HepG2 (cell line): ENCODE data around the gene SH2D3A. TPM values are rescaled to one million over a fixed set of nuclear protein-coding genes. Genes with fewer than 3 reads are reported as not detected.

Experiments used
- BCL6 ChIP-seq: IDR thresholded peaks from 2 replicates; pipeline ENCODE4 v1.6.1; 2016; ENCODE audit warnings: missing genetic modification reagents, missing compliant biosample characterization
- HIVEP1 ChIP-seq: sonication (generic); formaldehyde crosslinking; IDR thresholded peaks from 2 replicates; pipeline ENCODE4 v1.4.0; 2020; ENCODE audit warnings: mild to moderate bottlenecking, missing genetic modification reagents
- HMGXB4 ChIP-seq, 2 experiments: sonication (generic) in 1 of 2; formaldehyde crosslinking in 1 of 2; IDR thresholded peaks; 2 replicates each; pipeline versions ENCODE4 v1.4.0 to v1.6.1; 2018 to 2020; ENCODE audit warnings: missing genetic modification reagents in 2 of 2, borderline replicate concordance in 1 of 2, low read depth in 1 of 2, mild to moderate bottlenecking in 1 of 2, missing biosample characterization in 1 of 2
- HOXD1 ChIP-seq: sonication (generic); formaldehyde crosslinking; IDR thresholded peaks from 2 replicates; pipeline ENCODE4 v1.5.0; 2020; ENCODE audit warnings: missing genetic modification reagents
- RAD21 ChIP-seq: fragments of 450-650 bp; formaldehyde crosslinking; IDR thresholded peaks from 2 replicates; pipeline ENCODE4 v1.5.0; 2020; ENCODE audit warnings: mild to moderate bottlenecking
- SATB2 ChIP-seq: sonication (generic); formaldehyde crosslinking; IDR thresholded peaks from 2 replicates; pipeline ENCODE4 v1.5.0; 2020; ENCODE audit warnings: missing genetic modification reagents
- SCMH1 ChIP-seq: sonication (generic); formaldehyde crosslinking; IDR thresholded peaks from 2 replicates; pipeline ENCODE4 v1.9.0; 2021; ENCODE audit warnings: missing genetic modification reagents, mild to moderate bottlenecking, borderline replicate concordance
- STAT6 ChIP-seq: sonication (generic); formaldehyde crosslinking; IDR thresholded peaks from 2 replicates; pipeline ENCODE4 v1.4.0; 2020; ENCODE audit warnings: missing genetic modification reagents, mild to moderate bottlenecking, borderline replicate concordance
- ZBTB49 ChIP-seq: sonication (generic); formaldehyde crosslinking; IDR thresholded peaks from 2 replicates; pipeline ENCODE4 v1.4.0; 2020; ENCODE audit warnings: missing genetic modification reagents, borderline replicate concordance
- ZFP41 ChIP-seq: sonication (generic); formaldehyde crosslinking; IDR thresholded peaks from 2 replicates; pipeline ENCODE4 v1.4.0; 2020; ENCODE audit warnings: mild to moderate bottlenecking, missing genetic modification reagents, borderline replicate concordance
- ZNF17 ChIP-seq: sonication (generic); formaldehyde crosslinking; IDR thresholded peaks from 2 replicates; pipeline ENCODE4 v1.5.0; 2020; ENCODE audit warnings: mild to moderate bottlenecking, missing genetic modification reagents
- ZNF282 ChIP-seq: fragments of 450-650 bp; IDR thresholded peaks from 2 replicates; pipeline ENCODE4 v1.6.1; 2018; ENCODE audit not compliant: partially characterized antibody
- ZNF747 ChIP-seq: sonication (generic); formaldehyde crosslinking; IDR thresholded peaks from 2 replicates; pipeline ENCODE4 v1.8.1; 2023; ENCODE audit warnings: missing genetic modification reagents, mild to moderate bottlenecking, borderline replicate concordance
- ZSCAN30 ChIP-seq: sonication (generic); formaldehyde crosslinking; IDR thresholded peaks from 2 replicates; pipeline ENCODE4 v1.5.0; 2020; ENCODE audit warnings: mild to moderate bottlenecking, missing genetic modification reagents
- polyA plus RNA-seq, 8 experiments: library from polyadenylated mRNA; depleted of rRNA in 3 of 8; stranded (reverse) in 7 of 8; unstranded in 1 of 8; fragments of >200 nt; fragmentation: Illumina TruSeq in 4 of 8; extraction: Trizol in 4 of 8; gene quantifications; 2 replicates each; pipeline versions ENCODE4 v1.2.1 to v1.2.3, GENCODE V29; 2011 to 2016; ENCODE audit warnings: low read depth in 4 of 8, missing spikeins in 1 of 8, mixed read lengths in 1 of 8; ENCODE audit not compliant: insufficient read depth in 1 of 8
- total RNA-seq, 5 experiments: library from RNA; depleted of rRNA; stranded (reverse); fragments of >200 nt; fragmentation: Illumina TruSeq; extraction: Trizol; gene quantifications; 2 replicates each; pipeline ENCODE4 v1.2.3, GENCODE V29; 2016; ENCODE audit warnings: low read depth in 1 of 5
- TF ChIP-seq, protein P1 (sequence below): IDR thresholded peaks from 2 replicates; pipeline ENCODE4 v1.6.1; 2016; ENCODE audit warnings: mild to moderate bottlenecking, missing biosample characterization, missing genetic modification reagents
- TF ChIP-seq, protein P2 (sequence below): sonication (generic); formaldehyde crosslinking; IDR thresholded peaks from 2 replicates; pipeline ENCODE4 v1.4.0; 2020; ENCODE audit warnings: missing genetic modification reagents, borderline replicate concordance

The SH2D3A gene
- total and polyA plus RNA-seq, 2 of the 13 experiments (the other 11 are each of a cell fraction or from before 2014, with no cell fraction given) = 1.0 to 2.2 TPM

DNA sequence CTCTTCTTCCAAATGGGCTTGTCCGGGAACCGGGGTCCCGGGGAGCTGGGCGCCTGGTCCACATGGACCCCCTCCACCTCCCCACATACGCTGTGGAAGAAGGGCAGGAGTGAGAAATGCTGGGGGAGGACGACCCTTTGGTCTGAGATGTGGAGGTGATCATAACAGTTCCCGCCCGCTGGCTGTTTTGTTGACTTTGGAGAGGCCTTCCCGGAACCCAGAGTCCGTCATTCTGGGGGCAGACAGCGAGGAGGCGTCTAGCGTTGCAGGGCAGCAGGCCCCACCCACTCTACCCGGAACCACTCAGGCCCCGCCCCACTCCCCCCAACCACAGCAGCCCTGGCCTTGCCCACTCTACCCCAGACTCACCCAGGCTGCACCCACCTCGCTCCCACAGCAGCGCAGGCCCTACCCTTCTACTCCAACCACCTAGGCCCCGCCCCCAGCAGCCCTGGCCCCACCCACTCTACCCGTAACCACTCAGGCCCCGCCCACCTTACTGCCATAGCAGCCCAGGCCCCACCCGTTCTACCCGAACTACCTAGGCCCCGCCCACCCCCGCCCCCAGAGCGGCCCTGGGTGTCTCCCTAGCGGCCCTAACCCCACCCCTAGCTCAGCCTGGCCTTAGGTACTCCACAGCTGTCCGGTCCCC is 37.0 kb downstream of the SH2D3A start (continued):
- 0 out of 2 replicates have a peak, but pooled peaks have one; percentile 35 for TF ChIP-seq STAT6 (CRISPR knock-in tag)
- TF ChIP-seq ZNF282 = no peak
- TF ChIP-seq, protein P1, sequence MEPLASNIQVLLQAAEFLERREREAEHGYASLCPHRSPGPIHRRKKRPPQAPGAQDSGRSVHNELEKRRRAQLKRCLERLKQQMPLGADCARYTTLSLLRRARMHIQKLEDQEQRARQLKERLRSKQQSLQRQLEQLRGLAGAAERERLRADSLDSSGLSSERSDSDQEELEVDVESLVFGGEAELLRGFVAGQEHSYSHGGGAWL (CRISPR knock-in tag) = peak; percentile 57; the same call in 1 of the 2 replicates
- no peak for TF ChIP-seq HOXD1 (CRISPR knock-in tag)
- 0 out of 2 replicates have a peak, but pooled peaks have one; percentile 24 for TF ChIP-seq RAD21 (CRISPR knock-in tag)
- TF ChIP-seq ZNF17 = no peak
- TF ChIP-seq ZSCAN30 (CRISPR knock-in tag) = no peak
- TF ChIP-seq ZFP41 (CRISPR knock-in tag) = no peak
- TF ChIP-seq HMGXB4 (CRISPR knock-in tag; IDR thresholded peaks at IDR 0.05; ENCODE audit: borderline replicate concordance in 1 of 2, low read depth in 1 of 2) = peak in 1 of 2 experiments; percentile 58; a peak in 1 of 4 replicates
- TF ChIP-seq SATB2 (CRISPR knock-in tag) = no peak
- TF ChIP-seq, protein P2, sequence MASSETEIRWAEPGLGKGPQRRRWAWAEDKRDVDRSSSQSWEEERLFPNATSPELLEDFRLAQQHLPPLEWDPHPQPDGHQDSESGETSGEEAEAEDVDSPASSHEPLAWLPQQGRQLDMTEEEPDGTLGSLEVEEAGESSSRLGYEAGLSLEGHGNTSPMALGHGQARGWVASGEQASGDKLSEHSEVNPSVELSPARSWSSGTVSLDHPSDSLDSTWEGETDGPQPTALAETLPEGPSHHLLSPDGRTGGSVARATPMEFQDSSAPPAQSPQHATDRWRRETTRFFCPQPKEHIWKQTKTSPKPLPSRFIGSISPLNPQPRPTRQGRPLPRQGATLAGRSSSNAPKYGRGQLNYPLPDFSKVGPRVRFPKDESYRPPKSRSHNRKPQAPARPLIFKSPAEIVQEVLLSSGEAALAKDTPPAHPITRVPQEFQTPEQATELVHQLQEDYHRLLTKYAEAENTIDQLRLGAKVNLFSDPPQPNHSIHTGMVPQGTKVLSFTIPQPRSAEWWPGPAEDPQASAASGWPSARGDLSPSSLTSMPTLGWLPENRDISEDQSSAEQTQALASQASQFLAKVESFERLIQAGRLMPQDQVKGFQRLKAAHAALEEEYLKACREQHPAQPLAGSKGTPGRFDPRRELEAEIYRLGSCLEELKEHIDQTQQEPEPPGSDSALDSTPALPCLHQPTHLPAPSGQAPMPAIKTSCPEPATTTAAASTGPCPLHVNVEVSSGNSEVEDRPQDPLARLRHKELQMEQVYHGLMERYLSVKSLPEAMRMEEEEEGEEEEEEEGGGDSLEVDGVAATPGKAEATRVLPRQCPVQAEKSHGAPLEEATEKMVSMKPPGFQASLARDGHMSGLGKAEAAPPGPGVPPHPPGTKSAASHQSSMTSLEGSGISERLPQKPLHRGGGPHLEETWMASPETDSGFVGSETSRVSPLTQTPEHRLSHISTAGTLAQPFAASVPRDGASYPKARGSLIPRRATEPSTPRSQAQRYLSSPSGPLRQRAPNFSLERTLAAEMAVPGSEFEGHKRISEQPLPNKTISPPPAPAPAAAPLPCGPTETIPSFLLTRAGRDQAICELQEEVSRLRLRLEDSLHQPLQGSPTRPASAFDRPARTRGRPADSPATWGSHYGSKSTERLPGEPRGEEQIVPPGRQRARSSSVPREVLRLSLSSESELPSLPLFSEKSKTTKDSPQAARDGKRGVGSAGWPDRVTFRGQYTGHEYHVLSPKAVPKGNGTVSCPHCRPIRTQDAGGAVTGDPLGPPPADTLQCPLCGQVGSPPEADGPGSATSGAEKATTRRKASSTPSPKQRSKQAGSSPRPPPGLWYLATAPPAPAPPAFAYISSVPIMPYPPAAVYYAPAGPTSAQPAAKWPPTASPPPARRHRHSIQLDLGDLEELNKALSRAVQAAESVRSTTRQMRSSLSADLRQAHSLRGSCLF = no peak
- no peak for TF ChIP-seq SCMH1 (CRISPR knock-in tag)
- TF ChIP-seq HIVEP1 = no peak
- TF ChIP-seq ZNF747 (CRISPR knock-in tag) = peak; percentile 78; the same call in 1 of the 2 replicates
- TF ChIP-seq BCL6 = peak; percentile 68
- no peak for TF ChIP-seq ZBTB49 (CRISPR knock-in tag)
